SK-N-MC (cell line): ENCODE results near the gene KIAA1328.

ENCODE experiments used
- EZH2 ChIP-seq: fragments of 200-600 bp; sonication (generic); IDR thresholded peaks from one replicate; pipeline ENCODE4 v1.6.1; 2017; ENCODE audit warnings: antibody characterized with exemption
- POLR2AphosphoS5 ChIP-seq: IDR thresholded peaks from 2 replicates; pipeline ENCODE4 v1.6.1; 2012; ENCODE audit warnings: mild to moderate bottlenecking, low read depth, low read length, borderline replicate concordance

- TF ChIP-seq POLR2AphosphoS5 (no peak), EZH2 (no peak)
Observed at GRCh38 chr18:37225279-37225678, 396.4 kb downstream of the KIAA1328 start.
